Measurements from ENCODE around the gene NUSAP1.
"Not testable (repeated sequence)": the region's sequence is repeated elsewhere in the genome, so short reads cannot be mapped to it uniquely, and the experiment has no call there.

NUSAP1 gene

DNA sequence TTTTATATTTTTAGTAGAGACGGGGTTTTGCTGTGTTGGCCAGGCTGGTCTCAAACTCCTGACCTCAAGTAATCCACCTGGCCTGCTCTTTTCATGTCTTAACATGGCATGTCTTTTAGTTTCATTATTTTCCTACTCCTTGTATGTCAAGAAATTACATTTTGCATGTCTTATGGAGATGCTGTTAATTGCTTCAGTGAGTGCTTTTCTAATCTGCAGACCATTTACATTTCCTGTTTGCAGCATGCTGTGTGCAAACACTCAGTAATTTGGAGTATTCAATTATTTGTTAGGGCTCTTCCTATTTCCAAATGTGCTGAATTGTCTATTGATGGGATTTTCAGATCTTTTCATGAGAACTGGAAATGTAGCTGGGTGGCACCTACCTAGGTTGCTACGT lies 31.5 kb upstream of the NUSAP1 start:
- H3K9ac ChIP-seq (ENCODE audit: low read length); H3K9me3 ChIP-seq (ENCODE audit: control insufficient read depth, low read length); H3K36me3 ChIP-seq (ENCODE audit: control insufficient read depth, insufficient read depth, low read length); H3K27me3 ChIP-seq (ENCODE audit: control insufficient read depth, insufficient read depth, low read length); H3K4me3 ChIP-seq (ENCODE audit: low read length); H3K4me1 ChIP-seq (ENCODE audit: control insufficient read depth, insufficient read depth, low read length): not testable (repeated sequence)

DNA sequence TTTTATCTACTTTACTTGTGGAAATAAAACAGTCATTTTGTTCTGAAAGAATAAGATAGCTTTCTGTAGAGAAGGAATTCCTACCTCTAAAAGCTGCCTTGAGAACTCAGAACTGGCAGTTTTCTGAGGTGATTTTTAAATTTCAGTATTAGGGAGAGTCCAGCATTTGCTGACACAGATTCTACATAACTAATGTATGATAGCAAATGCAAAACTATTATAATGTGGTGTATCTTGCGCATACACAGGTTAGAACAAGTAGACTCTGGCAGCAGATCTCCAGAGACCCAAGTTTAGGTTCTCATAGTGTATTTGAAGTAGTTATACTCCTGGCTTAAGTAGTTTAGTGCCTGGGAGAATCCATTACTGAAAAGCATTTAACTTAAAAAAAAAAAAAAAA lies 31.1 kb upstream of the NUSAP1 start:
- Histone ChIP-seq H3K36me3 (ENCODE audit: control insufficient read depth, insufficient read depth, low read length) (peaks cover 4% of the 10 kb centered on the region), H3K4me1 (ENCODE audit: control insufficient read depth, insufficient read depth, low read length) (no peaks in the 10 kb centered on the region), H3K4me3 (ENCODE audit: low read length) (no peak overlapping the region), H3K27me3 (ENCODE audit: control insufficient read depth, insufficient read depth, low read length) (no peaks in the 10 kb centered on the region), H3K9ac (ENCODE audit: low read length) (no peak overlapping the region), H3K9me3 (ENCODE audit: control insufficient read depth, low read length) (no peaks in the 10 kb centered on the region)

DNA sequence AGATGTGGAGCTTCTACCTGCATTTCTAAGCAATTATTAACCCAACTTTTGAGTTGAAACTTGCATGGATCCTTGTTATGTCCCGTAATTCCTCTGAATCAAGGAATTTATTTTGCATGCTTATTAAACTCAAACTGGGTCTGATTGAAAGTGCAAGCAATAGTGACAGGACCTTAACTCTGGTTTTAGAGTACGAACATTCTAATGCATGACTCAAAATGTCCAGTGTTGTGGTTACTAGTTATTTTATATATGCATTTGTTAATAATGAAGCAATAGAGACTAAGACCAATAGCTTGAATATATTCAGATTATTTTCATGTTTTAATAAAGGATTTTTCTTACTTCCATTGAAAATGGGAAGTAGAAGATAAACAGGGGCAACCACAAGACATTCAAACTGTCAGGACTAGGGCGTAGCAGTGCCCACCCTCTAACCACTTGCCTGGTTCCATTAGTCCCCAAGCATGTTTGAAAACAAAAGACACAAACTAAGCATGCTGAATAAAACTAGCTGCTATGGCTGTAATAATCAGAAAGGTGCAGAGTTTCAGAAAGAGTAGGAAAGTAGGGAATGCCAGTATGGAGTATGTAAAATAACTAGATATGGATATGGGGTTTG lies 28.4 kb upstream of the NUSAP1 start:
- Histone ChIP-seq H3K4me3 (ENCODE audit: low read length) (no peak overlapping the region), H3K27me3 (ENCODE audit: control insufficient read depth, insufficient read depth, low read length) (no peaks in the 10 kb centered on the region), H3K9ac (ENCODE audit: low read length) (no peak overlapping the region), H3K4me1 (ENCODE audit: control insufficient read depth, insufficient read depth, low read length) (no peaks in the 10 kb centered on the region), H3K36me3 (ENCODE audit: control insufficient read depth, insufficient read depth, low read length) (peaks cover 4% of the 10 kb centered on the region), H3K9me3 (ENCODE audit: control insufficient read depth, low read length) (no peaks in the 10 kb centered on the region)

- H3K36me3 ChIP-seq (ENCODE audit: control insufficient read depth, insufficient read depth, low read length): no peaks in the 10 kb centered on the region
- H3K9ac ChIP-seq (ENCODE audit: low read length): no peak overlapping the region
- no peak overlapping the region for H3K4me3 ChIP-seq (ENCODE audit: low read length)
- no peaks in the 10 kb centered on the region for H3K27me3 ChIP-seq (ENCODE audit: control insufficient read depth, insufficient read depth, low read length)
- H3K9me3 ChIP-seq (ENCODE audit: control insufficient read depth, low read length): no peaks in the 10 kb centered on the region
- no peaks in the 10 kb centered on the region for H3K4me1 ChIP-seq (ENCODE audit: control insufficient read depth, insufficient read depth, low read length)
Measured at GRCh38 chr15:41307679-41308078, 25.0 kb upstream of the NUSAP1 start.

DNA sequence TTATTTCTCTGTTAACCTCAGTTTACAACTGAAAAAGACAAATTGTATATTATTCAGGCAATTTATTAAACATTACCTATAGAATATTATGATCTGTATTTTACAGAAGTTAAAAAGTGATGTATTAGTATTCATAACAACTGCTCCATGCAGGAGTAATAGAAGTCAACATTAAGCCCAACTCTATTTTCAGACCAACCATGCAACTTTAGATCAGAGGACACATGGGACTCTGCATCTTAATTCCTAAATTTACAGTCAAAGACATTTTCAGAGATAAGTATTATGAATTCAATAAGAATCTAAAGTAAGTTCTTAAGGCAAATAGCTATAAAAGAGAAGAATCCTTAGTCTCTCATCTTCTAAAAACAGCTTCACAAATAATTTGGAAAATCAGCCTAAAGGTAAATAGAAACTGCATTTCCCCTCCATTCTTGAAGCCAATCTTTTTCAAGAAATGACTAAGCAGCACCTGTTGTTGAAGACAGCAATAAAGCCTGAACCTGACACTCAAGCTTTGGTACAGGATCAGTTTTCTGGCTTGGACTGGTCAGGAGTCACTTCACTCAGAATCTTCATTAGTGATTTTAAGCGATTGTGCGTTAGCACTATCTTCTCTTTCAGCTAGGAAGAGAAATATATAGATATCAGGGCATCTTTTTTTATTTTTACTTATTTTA lies 23.3 kb upstream of the NUSAP1 start:
- no peaks in the 10 kb centered on the region for H3K36me3 ChIP-seq (ENCODE audit: control insufficient read depth, insufficient read depth, low read length)
- H3K4me1 ChIP-seq (ENCODE audit: control insufficient read depth, insufficient read depth, low read length): no peaks in the 10 kb centered on the region
- H3K27me3 ChIP-seq (ENCODE audit: control insufficient read depth, insufficient read depth, low read length): no peaks in the 10 kb centered on the region
- no peaks in the 10 kb centered on the region for H3K9me3 ChIP-seq (ENCODE audit: control insufficient read depth, low read length)
- no peak overlapping the region for H3K4me3 ChIP-seq (ENCODE audit: low read length)
- H3K9ac ChIP-seq (ENCODE audit: low read length): no peak overlapping the region

DNA sequence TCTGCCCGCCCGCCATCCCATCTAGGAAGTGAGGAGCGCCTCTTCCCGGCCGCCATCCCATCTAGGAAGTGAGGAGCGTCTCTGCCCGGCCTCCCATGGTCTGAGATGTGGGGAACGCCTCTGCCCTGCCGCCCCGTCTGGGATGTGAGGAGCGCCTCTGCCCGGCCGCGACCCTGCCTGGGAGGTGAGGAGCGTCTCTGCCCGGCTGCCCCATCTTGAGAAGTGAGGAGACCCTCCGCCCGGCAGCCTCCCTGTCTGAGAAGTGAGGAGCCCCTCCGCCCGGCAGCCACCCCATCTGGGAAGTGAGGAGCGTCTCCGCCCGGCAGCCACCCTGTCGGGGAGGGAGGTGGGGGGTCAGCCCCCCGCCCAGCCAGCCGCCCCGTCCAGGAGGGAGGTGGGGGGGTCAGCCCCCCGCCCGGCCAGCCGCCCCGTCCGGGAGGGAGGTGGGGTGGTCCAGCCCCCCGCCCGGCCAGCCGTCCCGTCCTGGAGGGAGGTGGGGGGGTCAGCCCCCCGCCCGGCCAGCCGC lies 11.8 kb upstream of the NUSAP1 start:
- H3K27me3 ChIP-seq (ENCODE audit: control insufficient read depth, insufficient read depth, low read length); H3K36me3 ChIP-seq (ENCODE audit: control insufficient read depth, insufficient read depth, low read length); H3K9me3 ChIP-seq (ENCODE audit: control insufficient read depth, low read length); H3K4me3 ChIP-seq (ENCODE audit: low read length); H3K9ac ChIP-seq (ENCODE audit: low read length); H3K4me1 ChIP-seq (ENCODE audit: control insufficient read depth, insufficient read depth, low read length): not testable (repeated sequence)

- H3K27me3 ChIP-seq (ENCODE audit: control insufficient read depth, insufficient read depth, low read length): no peaks in the 10 kb centered on the region
- H3K4me1 ChIP-seq (ENCODE audit: control insufficient read depth, insufficient read depth, low read length): no peaks in the 10 kb centered on the region
- H3K9me3 ChIP-seq (ENCODE audit: control insufficient read depth, low read length): no peaks in the 10 kb centered on the region
- no peaks in the 10 kb centered on the region for H3K36me3 ChIP-seq (ENCODE audit: control insufficient read depth, insufficient read depth, low read length)
- no peak overlapping the region for H3K9ac ChIP-seq (ENCODE audit: low read length)
- H3K4me3 ChIP-seq (ENCODE audit: low read length): no peak overlapping the region
Measured at GRCh38 chr15:41323611-41324010, 9.1 kb upstream of the NUSAP1 start.

GRCh38 chr15:41331281-41331680 lies 1.4 kb upstream of the NUSAP1 start:
- Histone ChIP-seq H3K9ac (ENCODE audit: low read length) (peak overlapping the region; percentile 50), H3K4me3 (ENCODE audit: low read length) (no peak overlapping the region)

GRCh38 chr15:41331833-41332193 lies 868 bp upstream of the NUSAP1 start:
- no peaks in the 10 kb centered on the region for H3K36me3 ChIP-seq (ENCODE audit: control insufficient read depth, insufficient read depth, low read length)
- H3K9ac ChIP-seq (ENCODE audit: low read length): peak overlapping the region; percentile 50
- no peaks in the 10 kb centered on the region for H3K27me3 ChIP-seq (ENCODE audit: control insufficient read depth, insufficient read depth, low read length)
- H3K4me3 ChIP-seq (ENCODE audit: low read length): peak overlapping the region; percentile 84
- H3K4me1 ChIP-seq (ENCODE audit: control insufficient read depth, insufficient read depth, low read length): no peaks in the 10 kb centered on the region
- no peaks in the 10 kb centered on the region for H3K9me3 ChIP-seq (ENCODE audit: control insufficient read depth, low read length)

More at GRCh38 chr15:41331281-41331680, 1.4 kb upstream of the NUSAP1 start:
- Histone ChIP-seq H3K36me3 (ENCODE audit: control insufficient read depth, insufficient read depth, low read length) (no peaks in the 10 kb centered on the region), H3K9me3 (ENCODE audit: control insufficient read depth, low read length) (no peaks in the 10 kb centered on the region), H3K4me1 (ENCODE audit: control insufficient read depth, insufficient read depth, low read length) (no peaks in the 10 kb centered on the region), H3K27me3 (ENCODE audit: control insufficient read depth, insufficient read depth, low read length) (no peaks in the 10 kb centered on the region)

GRCh38 chr15:41333026-41333562 lies 413 bp downstream of the NUSAP1 start:
- Histone ChIP-seq H3K27me3 (ENCODE audit: control insufficient read depth, insufficient read depth, low read length) (no peaks in the 10 kb centered on the region), H3K4me1 (ENCODE audit: control insufficient read depth, insufficient read depth, low read length) (no peaks in the 10 kb centered on the region), H3K9ac (ENCODE audit: low read length) (peak overlapping the region; percentile 64), H3K36me3 (ENCODE audit: control insufficient read depth, insufficient read depth, low read length) (no peaks in the 10 kb centered on the region), H3K9me3 (ENCODE audit: control insufficient read depth, low read length) (no peaks in the 10 kb centered on the region), H3K4me3 (ENCODE audit: low read length) (peak overlapping the region; percentile 84)

DNA sequence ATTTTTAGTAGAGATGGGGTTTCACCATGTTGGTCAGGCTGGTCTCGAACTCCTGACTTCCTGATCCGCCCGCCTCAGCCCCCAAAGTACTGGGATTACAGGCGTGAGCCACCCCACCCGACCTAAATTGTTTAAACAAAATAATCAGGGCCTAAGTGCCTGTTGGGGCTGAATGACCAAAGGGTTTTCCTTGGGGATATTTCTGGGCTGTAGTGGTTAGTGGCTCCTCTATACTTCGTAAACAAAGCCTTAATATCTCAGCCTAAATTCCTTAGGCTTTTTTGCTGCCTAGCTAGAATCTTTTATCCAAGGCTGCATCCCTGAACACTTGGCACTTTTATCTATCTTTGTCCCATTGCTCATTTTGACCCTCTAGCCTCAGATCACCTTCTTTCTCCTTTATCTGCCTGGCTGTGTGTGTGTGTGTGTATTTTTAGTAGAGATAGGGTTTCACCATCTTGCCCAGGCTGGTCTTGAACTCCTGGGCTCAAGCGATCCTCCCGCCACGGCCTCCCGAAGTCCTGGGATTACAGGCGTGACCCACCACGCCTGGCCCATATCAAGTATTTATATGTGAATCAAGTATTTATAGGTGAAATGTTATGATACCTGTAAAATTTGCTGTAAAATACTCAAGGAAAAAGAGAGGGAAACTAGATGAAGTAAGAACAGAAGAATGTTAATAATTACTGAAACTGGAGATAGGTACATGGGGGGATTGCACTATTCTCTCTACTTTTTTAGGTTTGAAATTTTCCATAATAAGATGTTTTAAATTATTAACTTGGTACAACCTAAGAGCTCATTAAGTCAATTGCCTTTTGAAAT lies 1.8 kb downstream of the NUSAP1 start:
- no peaks in the 10 kb centered on the region for H3K9me3 ChIP-seq (ENCODE audit: control insufficient read depth, low read length)
- no peaks in the 10 kb centered on the region for H3K36me3 ChIP-seq (ENCODE audit: control insufficient read depth, insufficient read depth, low read length)
- no peaks in the 10 kb centered on the region for H3K4me1 ChIP-seq (ENCODE audit: control insufficient read depth, insufficient read depth, low read length)
- H3K4me3 ChIP-seq (ENCODE audit: low read length): no peak overlapping the region
- no peaks in the 10 kb centered on the region for H3K27me3 ChIP-seq (ENCODE audit: control insufficient read depth, insufficient read depth, low read length)
- no peak overlapping the region for H3K9ac ChIP-seq (ENCODE audit: low read length)

- Histone ChIP-seq H3K4me3 (ENCODE audit: low read length) (no peak overlapping the region), H3K4me1 (ENCODE audit: control insufficient read depth, insufficient read depth, low read length) (no peaks in the 10 kb centered on the region), H3K27me3 (ENCODE audit: control insufficient read depth, insufficient read depth, low read length) (no peaks in the 10 kb centered on the region), H3K36me3 (ENCODE audit: control insufficient read depth, insufficient read depth, low read length) (no peaks in the 10 kb centered on the region), H3K9ac (ENCODE audit: low read length) (no peak overlapping the region), H3K9me3 (ENCODE audit: control insufficient read depth, low read length) (no peaks in the 10 kb centered on the region)
Measured at GRCh38 chr15:41336549-41336948, 3.9 kb downstream of the NUSAP1 start.
